HG03066 (cell line): ENCODE measurements around the gene KNSTRN.

ENCODE experiments used
- ATAC-seq: cut with Tn5 transposase; IDR thresholded peaks from one replicate; pipeline ENCODE4 v1.9.1; 2021; ENCODE audit warnings: low read depth; ENCODE audit not compliant: unreplicated experiment

Gene KNSTRN

DNA sequence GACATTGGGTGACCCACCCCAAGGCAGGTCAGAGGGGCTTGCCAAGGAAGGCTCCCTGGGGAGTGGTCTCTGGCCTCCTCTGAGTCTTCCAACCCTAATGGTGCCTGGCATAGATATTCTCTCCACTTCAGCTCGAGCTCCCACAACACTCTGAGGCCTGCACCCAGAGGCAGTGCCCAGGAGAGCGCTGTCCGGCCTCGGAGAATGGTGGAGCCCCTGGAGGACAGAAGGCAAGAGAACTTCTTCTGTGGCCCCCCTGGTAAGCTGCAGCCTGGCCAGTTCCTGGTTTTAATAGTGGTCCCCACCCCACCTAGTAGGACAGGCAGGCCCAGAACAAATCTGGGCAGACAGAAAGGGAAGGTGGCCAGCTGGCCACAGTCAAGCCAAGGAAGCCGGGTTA, 17.5 kb upstream of the KNSTRN start:
- ATAC-seq: no peak

DNA sequence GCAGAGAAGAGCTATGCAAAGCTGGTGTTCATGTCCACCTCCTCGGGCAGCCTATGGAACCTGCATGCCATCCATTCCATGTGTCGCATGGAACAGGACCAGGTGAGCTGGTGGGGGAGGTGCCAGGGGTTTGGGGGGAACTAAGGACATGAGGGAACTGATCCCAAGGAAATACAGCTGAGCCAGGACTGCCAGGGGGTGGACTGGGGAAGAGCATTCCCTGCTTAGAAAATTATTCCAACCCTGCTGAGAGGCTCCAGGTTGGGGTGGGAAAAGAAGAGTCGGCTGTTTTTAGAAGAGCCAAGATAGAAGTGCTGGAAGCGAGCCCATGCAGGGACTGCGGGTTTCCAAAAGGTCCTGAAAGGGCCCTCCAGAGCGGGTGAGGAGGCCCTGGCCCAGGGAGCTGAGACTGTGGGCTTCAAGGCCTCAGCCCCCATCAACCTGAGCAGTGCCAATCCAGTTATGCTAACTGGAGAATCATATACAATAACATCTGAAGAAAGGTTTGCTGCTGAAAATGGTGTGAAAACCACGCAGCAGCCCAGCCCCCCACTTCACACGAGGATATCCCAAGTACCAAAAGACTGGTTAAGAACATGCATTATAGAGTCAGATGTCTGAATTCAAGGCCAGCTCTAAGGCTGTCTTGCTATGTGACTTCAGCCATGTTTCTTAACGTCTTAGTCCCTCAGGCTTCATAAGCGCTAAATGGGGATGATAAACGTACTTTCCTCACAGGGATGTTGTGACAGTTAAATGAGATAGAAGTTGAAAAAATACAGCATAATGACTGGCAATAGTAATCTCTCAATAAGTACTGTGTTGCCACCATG, 16.7 kb upstream of the KNSTRN start:
- ATAC-seq: no peak

DNA sequence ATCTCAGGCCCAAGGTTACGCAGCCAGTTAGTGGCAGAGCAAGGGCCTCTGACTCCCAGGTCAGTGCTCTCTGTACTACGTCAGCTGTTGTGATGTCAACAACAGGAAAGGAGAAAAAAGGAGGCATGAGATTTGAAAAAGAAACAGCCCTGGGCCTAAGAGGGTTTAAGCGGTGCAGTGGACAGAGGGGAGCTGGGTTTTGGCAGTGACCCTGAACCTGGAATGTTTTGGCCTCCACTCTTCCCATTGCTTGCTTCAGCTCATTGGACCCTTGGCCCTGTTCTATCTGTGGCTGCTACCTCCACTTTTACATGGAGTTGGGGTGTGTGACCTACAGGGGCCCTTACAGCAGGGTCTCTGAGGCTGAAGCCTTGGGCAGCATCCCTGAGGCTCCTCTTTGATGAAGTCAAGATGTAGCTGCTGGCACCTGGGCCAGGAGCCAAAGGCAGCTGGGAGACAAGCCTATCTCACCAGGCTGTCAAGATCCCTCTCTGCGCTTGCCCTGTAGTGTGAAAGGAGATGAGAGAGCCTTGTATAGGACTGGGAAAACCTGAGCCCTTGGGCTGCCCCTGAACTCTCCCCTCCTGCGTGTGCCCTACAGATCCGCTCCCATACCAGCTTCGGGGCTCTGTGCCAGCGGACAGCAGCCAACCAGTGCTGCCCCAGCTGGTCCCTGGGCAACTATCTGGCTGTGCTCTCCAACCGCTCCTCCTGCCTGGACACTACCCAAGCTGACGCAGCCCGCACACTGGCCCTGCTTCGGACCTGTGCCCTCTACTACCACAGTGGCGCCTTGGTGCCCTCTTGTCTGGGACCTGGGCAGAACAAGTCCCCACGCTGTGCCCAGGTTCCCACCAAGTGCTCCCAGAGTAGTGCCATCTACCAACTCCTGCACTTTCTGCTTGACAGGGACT, 15.8 kb upstream of the KNSTRN start:
- no peak for ATAC-seq

DNA sequence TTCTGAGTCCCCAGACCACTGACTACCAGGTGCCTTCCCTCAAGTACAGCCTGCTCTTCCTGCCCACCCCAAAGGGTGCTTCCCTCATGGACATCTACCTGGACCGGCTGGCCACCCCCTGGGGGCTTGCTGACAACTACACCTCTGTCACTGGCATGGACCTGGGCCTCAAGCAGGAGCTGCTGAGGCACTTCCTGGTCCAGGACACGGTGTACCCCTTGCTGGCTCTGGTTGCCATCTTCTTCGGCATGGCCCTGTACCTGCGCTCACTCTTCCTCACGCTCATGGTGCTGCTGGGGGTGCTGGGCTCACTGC, 15.2 kb upstream of the KNSTRN start:
- no peak for ATAC-seq

DNA sequence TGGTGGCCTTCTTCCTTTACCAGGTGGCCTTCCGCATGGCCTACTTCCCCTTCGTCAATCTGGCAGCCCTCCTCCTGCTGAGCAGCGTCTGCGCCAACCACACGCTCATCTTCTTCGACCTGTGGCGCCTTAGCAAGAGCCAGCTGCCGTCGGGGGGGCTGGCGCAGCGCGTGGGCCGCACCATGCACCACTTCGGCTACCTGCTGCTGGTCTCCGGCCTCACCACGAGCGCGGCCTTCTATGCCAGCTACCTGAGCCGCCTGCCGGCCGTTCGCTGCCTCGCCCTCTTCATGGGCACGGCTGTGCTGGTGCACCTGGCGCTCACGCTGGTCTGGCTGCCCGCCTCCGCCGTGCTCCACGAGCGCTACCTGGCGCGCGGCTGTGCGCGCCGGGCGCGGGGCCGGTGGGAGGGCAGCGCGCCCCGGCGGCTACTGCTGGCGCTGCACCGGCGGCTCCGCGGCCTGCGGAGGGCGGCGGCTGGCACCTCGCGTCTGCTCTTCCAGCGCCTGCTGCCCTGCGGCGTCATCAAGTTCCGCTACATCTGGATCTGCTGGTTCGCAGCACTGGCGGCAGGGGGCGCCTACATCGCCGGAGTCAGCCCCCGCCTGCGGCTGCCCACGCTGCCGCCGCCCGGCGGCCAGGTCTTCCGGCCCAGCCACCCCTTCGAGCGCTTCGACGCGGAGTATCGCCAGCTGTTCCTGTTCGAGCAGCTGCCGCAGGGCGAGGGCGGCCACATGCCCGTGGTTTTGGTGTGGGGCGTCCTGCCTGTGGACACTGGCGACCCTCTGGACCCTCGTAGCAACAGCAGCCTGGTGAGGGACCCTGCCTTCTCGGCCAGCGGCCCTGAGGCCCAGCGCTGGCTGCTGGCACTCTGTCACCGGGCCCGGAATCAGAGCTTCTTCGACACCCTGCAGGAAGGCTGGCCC, 14.6 kb upstream of the KNSTRN start:
- ATAC-seq: peak; percentile 75

DNA sequence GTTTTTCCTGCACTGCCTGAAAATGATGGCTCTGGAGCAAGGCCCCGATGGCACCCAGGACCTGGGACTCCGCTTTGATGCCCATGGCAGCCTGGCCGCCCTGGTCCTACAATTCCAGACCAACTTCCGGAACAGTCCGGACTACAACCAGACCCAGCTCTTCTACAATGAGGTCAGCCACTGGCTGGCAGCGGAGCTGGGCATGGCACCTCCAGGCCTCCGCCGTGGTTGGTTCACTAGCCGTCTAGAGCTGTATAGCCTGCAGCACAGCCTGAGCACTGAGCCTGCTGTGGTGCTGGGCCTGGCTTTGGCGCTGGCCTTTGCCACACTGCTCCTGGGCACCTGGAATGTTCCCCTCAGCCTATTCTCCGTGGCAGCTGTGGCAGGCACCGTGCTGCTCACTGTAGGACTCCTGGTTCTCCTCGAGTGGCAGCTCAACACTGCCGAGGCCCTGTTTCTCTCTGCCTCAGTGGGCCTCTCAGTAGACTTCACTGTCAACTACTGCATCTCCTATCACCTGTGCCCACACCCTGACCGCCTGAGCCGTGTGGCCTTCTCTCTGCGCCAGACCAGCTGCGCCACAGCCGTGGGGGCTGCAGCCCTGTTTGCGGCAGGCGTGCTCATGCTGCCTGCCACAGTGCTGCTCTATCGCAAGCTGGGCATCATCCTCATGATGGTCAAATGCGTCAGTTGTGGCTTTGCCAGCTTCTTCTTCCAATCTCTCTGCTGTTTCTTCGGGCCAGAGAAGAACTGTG, 13.6 kb upstream of the KNSTRN start:
- no peak for ATAC-seq

DNA sequence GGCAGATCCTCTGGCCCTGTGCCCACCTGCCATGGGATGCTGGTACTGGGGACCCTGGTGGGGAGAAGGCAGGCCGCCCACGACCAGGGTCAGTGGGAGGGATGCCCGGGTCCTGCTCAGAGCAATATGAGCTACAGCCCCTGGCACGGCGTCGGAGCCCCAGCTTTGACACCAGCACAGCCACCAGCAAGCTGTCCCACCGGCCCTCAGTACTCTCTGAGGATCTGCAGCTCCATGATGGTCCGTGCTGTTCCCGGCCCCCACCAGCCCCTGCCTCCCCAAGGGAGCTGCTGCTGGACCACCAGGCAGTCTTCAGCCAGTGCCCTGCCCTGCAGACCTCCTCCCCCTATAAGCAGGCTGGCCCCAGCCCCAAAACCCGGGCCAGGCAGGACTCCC, 13.0 kb upstream of the KNSTRN start:
- no peak for ATAC-seq

DNA sequence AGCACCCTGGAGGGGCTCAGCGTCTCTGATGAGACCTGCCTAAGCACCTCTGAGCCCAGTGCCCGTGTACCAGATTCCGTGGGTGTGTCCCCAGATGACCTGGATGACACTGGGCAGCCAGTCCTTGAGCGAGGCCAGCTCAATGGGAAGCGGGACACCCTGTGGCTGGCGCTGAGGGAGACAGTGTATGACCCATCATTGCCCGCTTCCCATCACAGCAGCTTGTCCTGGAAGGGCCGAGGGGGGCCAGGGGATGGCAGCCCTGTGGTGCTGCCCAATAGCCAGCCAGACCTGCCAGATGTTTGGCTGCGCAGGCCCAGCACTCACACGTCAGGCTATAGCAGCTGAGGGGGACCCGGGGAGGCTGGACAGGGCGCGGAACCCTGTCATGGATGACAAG, 12.6 kb upstream of the KNSTRN start:
- ATAC-seq: no peak

DNA sequence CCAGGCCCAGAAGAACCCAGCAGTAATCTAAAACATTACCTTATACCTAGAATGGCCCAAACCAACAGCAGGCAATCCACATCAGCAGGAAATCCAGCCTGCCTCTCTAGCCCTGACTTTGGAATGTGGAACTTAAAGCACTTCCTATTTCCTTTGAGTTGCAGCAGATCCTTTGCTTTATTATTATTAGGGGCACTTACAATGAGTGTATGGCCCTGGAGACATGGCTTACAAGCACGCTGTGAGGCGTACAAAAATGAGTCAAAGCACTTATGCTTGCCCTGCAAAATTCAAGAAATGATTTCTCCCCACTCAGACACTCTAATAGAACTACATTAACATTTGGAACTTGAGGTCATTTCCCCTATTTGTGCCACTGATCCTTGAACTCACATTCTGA, 9.5 kb upstream of the KNSTRN start:
- ATAC-seq: no peak

DNA sequence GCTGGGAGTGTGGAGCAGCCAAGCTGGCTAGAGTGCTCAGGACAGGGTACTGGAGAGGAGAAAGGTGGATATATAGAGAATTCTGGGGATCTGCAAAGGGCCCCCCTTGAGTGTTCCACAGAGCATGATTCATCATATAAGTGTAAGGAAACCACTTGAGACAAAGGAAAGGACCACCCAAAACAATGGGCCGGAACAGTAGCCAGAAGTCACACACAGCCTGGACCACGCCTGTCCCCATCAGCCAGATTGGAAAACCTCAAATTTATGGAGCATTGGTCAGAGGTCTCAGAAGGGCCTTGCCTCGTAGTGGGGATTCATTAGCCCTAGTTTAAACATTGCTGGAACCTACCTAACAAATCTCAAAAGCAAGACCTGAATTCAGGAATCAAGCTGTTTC, 4.9 kb upstream of the KNSTRN start:
- no peak for ATAC-seq

DNA sequence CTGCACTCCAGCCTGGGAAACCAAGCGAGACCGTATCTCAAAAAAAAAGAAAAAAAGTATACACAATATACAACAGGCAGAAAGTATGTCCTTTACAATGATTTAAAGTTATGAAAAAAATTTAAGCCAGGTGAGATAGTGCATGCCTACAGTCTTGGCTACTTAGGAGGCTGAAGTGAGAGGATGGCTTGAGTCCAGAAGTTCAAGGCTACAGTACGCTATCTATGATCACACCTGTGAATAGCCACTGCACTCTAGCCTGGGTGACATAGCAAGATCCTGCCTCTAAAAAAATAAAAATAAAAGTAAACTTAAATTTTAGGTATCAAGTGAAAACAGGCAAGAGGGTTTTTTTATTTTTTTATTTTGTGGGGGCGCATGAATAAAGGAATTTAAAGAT, 3.1 kb upstream of the KNSTRN start:
- ATAC-seq: no peak

DNA sequence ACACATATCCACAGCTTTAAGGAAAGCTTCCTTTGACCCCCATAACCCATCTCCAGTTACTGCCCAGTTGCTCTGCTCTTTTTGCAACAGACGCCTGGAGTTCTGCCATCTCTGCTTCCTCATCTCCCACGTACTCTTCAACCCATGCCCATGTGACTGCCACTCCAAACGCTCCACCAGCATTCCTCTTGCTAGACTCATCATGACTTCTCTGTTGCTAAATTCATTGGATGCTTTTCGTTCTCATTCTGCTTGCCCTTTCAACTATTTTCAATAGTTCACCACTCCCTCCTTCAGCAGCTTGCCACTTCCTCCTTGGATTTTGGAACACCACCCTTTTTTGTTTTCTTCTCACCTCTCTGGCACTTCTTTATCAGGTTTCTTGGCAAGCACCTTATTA, 2.7 kb upstream of the KNSTRN start:
- no peak for ATAC-seq

DNA sequence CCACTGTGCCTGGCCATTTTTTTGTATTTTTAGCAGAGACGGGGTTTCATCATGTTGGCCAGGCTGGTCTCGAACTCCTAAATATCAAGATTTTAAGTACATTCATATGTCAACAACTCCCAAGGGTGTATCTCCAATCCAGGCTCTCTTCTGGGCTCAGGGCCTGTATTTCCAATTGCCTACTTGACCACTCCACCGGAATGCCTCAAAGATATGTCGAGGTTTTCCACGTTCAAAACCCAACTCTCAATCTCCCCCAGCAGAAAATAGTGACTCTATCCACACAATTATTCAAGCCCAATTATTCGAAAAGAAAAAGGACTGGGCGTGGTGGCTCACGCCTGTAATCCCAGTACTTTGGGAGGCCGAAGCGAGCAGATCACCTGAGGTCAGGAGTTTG, 1.9 kb upstream of the KNSTRN start:
- no peak for ATAC-seq

DNA sequence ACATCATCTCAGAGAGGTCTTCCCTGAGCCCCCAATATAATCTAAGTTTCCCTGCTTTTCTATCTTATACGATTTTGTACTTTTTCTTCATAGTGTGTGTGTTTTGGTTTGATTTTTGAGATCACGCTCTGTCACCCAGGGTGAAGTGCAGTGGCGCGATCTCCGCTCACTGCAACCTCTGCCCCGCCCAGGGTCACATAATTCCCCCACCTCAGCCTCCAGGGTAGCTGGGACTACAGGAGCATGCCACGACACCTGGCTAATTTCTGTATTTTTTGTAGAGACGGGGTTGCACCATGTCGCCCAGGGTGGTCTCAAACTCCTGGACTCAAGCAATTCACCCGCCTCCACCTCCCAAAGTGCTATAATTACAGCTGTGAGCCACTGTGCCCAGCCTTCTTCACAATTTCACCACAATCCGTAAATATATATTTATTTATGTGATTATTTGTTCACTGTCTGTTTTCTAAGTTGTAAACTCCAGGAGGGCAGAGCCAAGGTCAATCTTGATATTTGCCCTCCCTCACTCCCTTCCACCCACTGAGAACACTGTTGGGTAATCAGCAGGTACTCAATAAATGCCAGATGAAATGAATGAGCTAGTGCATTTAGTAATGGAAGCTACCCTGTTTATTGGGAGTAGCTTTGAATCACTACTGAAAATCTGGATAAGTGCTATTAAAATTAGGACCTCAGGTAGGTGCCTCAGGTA, 547 bp upstream of the KNSTRN start:
- ATAC-seq: no peak

DNA sequence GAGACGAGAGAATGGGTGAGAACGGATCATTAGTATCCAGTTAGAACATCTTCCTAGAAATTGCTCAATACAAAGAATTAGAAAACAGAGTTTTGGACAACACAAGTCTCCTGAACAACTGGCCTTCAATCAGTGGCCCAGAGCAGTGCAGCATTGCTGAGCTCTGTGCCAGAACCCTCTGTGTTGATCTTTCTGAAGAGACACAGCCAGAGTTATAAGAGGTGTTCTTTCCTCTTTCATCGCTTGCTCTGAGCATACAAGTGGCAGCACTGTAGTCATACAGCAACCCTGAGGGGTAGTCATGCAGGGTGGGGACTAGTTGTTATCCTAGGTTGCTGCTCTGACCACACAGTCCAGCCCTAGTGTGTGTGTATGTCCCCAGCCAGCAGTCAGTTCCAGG, 4.0 kb downstream of the KNSTRN start:
- ATAC-seq: no peak

DNA sequence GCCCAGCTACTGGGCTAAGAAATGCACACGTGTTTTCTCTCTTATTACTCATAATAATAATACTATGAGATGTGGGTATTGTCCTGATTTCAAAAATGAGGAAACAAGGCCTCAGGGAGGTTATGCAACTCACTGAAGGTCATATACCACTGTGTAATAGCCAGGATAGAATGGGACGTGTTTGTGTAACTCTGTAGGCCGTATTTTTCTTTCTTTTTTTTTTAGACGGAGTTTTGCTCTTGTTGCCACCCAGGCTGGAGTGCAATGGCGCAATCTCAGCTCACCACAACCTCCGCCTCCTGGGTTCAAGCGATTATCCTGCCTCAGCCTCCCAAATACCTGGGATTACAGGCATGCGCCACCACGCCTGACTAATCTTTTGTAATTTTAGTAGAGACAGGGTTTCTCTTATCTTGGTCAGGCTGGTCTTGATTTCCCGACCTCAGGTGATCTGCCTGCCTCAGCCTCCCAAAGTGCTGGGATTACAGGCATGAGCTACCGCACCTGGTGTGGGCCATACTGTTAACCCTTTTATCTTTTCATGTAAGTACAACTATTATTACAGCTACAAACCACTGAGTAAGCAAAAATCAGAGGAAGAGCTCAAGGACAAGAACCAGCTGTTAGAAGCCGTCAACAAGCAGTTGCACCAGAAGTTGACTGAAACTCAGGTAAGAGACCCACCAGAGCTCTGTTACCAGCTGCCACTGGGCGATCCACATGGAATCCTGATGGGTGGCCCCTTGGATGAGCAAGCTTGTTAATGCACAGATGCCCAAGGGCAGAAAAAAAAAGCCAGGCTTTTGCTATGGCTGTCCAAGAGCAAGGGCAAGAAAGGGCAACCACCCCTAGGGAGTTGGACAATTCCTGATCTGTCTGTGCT, 6.7 kb downstream of the KNSTRN start:
- ATAC-seq: no peak

DNA sequence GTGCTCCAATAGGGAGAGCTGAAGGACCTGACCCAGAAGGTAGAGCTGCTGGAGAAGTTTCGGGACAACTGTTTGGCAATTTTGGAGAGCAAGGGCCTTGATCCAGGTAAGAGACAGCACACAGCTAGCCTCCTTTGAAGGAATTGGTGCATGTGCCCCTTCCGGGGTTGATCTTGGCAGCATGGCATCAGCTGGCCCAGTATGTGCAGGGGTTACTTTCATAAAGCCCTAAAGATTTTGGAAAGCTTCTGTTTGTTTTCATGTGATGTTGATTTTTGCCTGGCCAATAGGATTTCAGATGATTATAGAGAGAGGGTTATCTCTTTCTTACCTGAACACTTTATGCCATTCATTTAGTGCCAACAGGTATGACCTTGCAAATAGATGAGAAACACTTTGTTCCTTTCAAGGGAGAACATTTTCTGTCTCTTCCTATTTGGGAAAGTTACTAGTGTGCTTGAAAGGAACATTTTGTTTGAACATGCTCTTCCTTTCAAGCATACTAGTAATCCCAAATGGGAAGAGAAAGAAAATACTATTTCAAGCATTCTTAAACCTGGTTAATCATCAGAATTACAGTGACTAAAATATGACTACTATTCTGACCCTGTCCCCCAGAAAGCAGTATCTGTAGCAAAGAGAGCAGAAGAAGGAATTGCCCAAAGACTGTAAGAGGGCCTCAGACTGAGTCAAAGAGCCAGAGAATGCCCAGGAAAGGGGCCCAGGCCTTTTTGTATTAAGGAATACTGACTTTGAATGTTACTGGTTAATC, 7.5 kb downstream of the KNSTRN start:
- no peak for ATAC-seq
